Omental fat pad (tissue), 4 donors: ENCODE data around the gene NLRP6. TPM values are rescaled to one million over a fixed set of nuclear protein-coding genes. Genes with fewer than 3 reads are reported as not detected.

Experiments used
- ATAC-seq: fragments of 150-250 bp; one replicate; pipeline ENCODE4 v1.9.1; 2016; ENCODE audit warnings: mild to moderate bottlenecking, moderate library complexity; ENCODE audit not compliant: low FRiP score
- DNase-seq: peaks from one replicate; pipeline ENCODE4 v3.0.0-alpha.2; 2019; ENCODE audit warnings: low spot score
- total RNA-seq, 4 donors: library from RNA; depleted of rRNA; stranded (reverse); fragments of >200 nt; gene quantifications; one replicate each; pipeline ENCODE4 v1.1.0, GENCODE V29; 2016
- TF ChIP-seq, protein P1 (sequence below), 3 donors: fragments of 450-650 bp; IDR thresholded peaks; one replicate each; pipeline ENCODE4 v1.5.1; 2016 to 2017; ENCODE audit warnings: antibody characterized with exemption in 3 of 3, mild to moderate bottlenecking in 3 of 3, moderate library complexity in 2 of 3

The NLRP6 gene
- 10 to 100 TPM in 1 of 4 donors, 1 to 10 TPM in 2, under 1 TPM in 1; 0.84 to 11.8 (median 3.8) TPM for total RNA-seq

DNA sequence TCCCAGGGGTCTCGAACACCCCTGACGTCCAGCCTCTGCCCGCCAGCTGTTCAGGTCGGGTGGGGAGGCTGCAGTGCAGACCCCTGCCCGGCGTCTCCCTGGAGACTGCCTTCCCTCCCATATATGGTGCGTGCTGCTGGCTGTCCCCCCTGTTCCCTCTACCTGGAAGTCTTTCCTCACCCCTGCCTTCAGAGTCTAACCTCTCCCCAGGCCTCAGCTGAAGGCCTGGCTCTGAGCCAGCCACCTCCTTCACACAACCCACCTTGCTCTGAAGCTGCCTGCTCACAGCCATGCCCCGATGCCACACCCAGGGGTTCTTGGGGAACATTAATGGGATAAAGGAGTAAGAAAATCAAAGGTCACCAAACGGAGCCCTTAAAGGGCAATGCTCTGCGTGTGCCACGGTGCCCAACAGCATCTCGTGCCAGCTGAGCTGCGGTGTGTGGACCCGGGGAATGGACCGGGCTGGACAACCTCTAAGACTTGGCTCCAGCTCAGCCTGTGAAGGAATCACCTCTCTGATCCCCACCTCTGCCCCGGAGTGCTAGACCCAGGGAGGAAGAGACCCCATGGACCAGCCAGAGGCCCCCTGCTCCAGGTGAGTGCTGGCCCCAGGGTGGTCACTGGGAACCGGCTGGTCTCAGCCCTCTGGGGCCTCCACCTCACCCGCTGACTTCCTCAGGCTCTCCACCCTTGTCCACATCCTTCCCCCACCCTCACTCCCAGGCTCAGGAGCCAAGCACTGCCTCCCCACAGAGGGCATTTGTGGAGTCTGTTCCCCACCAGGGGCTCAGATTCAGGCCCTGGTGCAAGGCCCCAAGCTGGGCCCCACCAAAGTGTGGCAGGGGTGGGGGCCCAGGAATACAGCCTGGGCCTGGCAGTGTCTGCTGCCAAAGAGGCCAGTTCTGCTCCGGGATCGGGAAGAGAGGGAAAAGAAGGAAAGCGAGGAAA, at the start of gene NLRP6:
NLRP6 (plus strand) TSS at position 407 of the 951 bp plus-strand sequence; CDS start at position 570, 163 bp downstream.
- no peak for DNase-seq
- TF ChIP-seq, protein P1, sequence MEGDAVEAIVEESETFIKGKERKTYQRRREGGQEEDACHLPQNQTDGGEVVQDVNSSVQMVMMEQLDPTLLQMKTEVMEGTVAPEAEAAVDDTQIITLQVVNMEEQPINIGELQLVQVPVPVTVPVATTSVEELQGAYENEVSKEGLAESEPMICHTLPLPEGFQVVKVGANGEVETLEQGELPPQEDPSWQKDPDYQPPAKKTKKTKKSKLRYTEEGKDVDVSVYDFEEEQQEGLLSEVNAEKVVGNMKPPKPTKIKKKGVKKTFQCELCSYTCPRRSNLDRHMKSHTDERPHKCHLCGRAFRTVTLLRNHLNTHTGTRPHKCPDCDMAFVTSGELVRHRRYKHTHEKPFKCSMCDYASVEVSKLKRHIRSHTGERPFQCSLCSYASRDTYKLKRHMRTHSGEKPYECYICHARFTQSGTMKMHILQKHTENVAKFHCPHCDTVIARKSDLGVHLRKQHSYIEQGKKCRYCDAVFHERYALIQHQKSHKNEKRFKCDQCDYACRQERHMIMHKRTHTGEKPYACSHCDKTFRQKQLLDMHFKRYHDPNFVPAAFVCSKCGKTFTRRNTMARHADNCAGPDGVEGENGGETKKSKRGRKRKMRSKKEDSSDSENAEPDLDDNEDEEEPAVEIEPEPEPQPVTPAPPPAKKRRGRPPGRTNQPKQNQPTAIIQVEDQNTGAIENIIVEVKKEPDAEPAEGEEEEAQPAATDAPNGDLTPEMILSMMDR (IDR thresholded peaks at IDR 0.05): no peak
- no peak for ATAC-seq

DNA sequence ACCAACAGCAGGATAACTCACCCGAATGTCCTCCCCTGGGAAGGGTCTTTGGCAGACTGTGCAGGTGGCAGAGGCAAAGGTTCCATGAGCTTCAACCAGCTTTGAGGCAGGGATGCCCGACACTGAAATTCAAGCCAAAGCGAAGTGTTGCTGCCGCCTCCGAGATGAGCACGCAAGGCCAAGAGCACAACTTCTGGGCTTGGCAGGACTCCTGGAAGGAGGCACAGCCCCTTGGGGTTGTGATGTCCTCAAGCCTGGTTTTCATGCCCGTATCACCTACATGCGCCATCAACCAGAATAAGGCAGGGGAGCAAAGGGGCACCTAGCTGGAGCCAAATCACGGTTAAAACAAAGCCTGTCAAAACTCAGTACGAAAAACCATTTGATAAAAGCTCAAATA, 47.8 kb upstream of the NLRP6 start:
- ATAC-seq: no peak
- TF ChIP-seq, protein P1 (IDR thresholded peaks at IDR 0.05): no peak
- DNase-seq: no peak

DNA sequence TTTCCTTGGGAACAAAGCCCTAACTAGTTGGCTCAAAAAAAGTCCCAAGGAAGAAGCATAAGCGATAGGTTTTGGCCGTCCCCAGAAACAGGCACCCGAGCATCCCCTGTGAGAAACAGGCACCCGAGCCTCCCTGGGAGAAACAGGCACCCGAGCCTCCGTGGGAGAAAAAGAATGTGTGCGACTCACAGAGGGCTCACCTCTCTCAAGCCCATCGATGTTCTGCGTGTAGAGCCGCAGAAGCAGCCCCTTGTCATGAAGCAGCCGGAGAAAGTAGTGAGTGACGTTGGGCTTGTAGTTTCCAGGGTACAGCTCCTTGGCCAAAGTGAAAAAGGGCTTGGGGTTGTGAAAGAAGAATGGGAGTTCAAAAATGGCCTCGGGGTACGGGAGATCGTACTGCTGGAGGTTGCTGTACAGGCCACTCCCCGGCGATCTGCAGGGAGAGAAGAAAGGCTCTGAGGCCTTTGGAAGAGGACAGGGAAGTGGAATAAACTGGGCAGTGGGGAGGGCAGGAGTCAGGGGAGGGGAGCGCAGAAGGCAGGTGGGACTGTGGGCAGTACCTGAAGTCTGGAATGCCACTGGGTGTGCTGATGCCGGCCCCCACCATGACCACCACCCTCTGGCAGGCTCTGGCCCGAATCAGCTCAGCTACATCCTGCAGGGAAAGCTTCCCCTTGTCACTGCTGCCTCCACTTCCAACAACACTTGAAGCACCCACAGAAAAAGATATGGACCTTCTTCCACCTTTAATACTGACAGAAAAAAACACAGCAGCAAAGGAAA, 45.2 kb upstream of the NLRP6 start:
- TF ChIP-seq, protein P1 (IDR thresholded peaks at IDR 0.05): no peak
- no peak for ATAC-seq
- DNase-seq: no peak

DNA sequence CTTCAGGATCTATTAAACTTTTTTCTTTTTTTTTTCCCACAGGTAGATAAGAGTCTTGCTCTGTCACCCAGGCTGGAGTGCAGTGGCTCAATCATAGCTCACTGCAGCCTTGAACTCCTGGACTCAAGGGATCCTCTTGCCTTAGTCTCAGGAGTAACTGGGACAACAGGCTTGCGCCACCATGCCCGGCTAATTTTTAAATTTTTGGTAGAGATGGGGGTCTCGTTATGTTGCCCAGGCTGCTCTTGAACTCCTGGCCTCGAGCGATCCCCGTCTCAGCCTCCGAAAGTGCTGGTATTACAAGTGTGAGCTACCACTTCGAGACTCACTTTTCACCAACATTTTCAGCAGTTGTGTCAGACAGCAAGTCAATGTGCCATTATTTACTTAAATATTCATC, 43.0 kb upstream of the NLRP6 start:
- ATAC-seq (no peak), DNase-seq (no peak)
- TF ChIP-seq, protein P1 (IDR thresholded peaks at IDR 0.05): no peak

DNA sequence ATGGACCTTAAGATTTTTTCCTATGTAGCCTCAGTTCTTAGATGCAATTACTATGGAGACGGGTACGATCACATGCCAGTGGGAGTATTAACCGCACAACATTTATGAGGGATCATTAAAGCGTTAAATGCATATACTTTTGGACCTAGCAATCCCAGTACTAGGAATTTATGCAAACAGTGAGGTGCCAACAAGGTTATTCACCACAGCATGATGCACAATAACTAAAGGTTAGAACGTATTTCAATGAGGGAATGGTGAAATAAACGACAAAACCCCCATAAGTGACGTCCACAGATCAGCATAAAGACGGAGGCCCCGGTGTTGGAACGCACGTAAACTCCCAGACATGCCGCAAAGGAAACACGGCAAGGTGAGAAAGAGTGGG, 42.6 kb upstream of the NLRP6 start:
- DNase-seq (no peak), ATAC-seq (no peak)
- TF ChIP-seq, protein P1 (IDR thresholded peaks at IDR 0.05): no peak

DNA sequence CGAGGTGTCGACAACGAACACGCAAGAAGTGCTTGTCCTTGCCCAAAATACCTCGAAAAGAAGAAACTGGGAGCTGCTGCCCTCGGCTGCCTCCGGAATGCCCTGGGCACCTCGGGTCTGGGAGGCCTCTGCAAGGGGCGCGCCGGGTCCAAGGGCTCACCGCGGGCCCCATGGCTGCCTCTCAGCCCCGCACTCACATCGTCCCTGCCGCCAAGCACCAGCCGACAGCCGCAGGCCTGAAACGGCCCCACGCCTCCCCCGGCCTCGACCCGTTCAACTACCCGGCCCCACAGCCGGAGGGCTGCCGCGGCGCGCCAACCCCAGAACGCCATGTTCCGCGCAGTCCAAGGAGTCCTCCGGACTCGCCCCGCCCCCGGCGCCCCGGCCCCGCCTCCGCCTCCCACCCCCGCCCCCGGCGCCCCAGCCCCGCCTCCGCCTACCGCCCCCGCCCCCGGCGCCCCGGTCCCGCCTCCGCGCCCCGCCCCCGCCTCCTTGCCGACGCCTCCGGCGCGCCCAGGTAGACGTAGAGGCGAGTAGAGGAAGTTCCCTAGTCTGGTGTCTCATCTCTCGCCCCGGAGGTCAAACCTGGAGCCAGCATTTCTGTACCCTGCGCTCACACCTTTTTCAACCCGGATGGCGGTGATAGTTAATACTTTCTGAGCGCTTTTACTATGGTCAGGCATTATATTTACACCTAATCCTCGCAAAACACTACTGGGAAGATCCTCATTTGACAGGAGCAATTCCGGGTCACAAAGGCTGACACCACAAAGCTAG, 42.0 kb upstream of the NLRP6 start, which contains the start of gene SIRT3:
SIRT3 (minus strand) TSS at position 346 of the 777 bp plus-strand sequence; CDS start at position 332, 14 bp downstream.
- TF ChIP-seq, protein P1 (IDR thresholded peaks at IDR 0.05): no peak
- DNase-seq (peak; percentile 42), ATAC-seq (peak; percentile 88)
